Raji (cell line): ENCODE results near the gene NAA60.

ENCODE experiments used
- POLR2A ChIP-seq: IDR thresholded peaks from 2 replicates; pipeline ENCODE4 v1.6.1; 2011; ENCODE audit warnings: low read depth, low read length, control low read depth; ENCODE audit not compliant: insufficient read depth

The NAA60 gene

DNA sequence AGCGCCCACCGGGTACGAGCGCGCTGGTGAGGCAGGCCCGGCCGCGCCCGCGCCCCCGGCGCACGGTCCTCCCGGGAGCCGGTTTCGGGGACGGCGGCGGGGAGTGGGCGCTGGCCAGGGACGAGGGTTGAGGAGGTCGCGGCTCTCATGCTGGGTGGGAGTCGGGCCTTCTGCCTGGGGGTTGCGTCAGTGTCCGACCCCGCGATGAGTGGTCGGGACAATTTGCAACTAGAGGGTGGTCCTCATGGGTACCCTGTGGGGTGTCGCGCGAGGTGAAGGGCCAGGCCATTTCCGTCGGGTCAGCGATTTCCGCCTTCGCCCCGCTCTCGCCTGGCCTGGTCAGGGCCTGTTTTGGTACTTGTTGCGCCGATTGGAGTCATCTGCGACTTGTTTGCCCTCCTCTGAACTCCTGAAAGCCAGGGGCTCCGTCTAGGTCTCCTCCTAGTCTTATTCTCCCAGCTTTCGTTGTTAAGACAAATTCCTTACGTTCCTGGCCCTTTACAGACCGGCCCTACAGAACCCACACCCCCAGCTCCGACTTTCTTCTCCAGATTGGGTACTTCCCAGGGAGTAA, 14.9 kb downstream of the NAA60 start:
- TF ChIP-seq POLR2A = no peak

DNA sequence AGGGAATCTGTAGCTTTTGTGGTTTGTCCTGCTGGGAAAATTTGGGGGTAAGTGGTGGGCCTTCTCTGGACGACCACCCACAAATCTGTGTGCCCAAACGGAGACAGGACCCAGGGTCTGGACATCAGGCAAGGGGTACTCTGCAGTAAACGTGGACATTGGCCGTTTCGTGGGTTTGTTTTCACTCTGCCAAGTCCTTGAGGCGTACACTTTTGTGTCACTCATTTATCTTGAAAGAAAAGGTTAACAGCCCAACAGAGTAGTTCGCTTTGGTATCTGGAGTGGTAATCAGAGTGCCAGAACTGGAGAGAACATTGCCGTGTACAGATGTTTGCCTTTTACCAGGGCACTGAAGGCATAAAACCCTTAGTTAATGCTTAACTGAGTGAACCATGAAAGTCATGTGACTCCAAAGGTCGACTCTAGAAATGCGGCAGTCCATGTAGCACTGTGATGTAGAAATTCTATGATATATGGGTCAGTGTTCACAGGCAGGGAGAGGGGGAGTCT, 15.4 kb downstream of the NAA60 start:
- no peak for TF ChIP-seq POLR2A

DNA sequence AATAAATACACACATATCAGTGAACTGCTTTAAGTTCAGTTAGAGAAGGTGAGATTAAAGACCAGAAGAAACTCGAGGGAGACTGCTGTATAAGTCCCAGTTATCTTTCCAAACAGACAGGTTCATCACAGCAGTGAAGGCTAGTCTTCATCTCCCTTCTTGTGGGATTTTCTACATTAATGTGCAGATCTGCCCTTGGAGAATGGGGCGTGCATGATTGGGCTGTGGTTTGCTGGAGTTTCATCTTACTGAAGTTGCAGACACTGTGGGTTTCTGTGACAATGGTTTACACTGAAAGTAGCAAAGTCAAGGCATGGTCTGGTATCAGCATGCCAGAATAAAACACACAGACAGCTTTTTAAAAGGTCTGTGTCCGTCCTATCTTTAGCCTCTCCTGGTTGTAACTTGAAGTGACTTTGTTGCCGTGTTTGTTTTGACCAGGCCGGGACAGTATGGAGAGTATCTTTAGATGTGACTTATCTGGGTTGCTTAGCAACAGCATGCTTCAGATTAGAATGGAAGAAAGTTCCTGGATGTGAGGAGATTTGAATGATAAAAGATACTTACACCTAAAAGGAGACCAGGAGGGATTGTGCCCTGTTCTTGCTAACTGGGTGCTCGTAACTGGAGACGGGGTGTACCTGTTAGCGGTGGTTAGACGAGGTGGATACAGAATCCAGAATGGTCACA, 16.1 kb downstream of the NAA60 start:
- TF ChIP-seq POLR2A = no peak

DNA sequence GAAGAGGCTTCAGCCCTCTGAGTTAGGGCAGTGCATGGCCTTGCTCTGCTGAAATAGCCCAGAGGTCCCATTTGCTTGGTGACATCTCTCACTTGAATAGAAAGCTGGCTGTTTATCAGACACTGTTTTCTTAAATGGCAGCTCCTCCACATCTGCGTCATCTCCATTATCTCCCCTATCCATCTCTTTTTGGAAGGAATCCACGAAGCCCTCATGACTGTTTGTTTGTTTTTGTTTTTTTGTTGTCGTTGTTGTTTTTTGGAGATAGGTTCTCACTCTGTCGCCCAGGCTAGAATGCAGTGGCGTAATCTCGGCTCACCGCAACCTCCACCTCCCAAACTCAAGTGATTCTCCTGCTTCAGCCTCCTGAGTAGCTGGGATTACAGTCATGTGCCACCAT, 16.6 kb downstream of the NAA60 start:
- TF ChIP-seq POLR2A = no peak

DNA sequence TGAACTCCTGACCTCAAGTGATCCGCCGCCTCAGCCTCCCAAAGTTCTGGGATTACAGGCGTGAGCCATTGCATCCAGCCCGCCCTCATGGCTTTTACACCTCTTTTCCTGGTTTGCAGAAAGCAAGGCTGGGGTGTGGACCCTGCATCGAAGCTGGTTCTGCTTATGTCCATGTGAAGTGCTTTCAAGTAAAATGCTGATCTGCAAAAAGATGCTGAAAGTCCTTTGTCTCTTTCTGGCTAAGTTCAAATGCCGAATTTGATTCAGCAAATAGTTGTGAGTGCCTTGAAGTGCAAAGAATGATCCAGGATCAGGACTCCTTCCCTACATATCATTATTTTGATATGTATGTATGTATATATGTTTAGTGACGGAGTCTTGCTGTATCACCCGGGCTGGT, 17.1 kb downstream of the NAA60 start:
- no peak for TF ChIP-seq POLR2A

DNA sequence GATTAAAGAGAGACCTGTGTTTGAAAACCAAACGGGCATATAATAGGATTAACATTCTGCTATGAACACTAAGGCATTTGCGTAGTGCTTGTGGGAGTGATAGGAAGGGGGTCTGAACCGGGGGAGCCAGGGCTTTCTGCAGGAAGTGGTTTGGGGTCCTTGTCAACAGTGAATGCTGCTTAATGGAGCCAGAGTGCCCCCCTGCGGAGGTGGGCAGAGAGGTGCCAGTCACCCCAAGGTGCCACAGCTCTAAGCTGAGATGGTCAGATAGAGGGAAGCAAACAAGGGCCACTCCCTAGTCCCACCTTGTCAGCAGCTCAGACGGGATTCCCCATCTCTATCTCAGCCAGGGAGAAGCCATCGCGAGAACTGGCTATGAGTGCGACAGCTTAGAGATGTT, 17.7 kb downstream of the NAA60 start:
- TF ChIP-seq POLR2A = no peak

DNA sequence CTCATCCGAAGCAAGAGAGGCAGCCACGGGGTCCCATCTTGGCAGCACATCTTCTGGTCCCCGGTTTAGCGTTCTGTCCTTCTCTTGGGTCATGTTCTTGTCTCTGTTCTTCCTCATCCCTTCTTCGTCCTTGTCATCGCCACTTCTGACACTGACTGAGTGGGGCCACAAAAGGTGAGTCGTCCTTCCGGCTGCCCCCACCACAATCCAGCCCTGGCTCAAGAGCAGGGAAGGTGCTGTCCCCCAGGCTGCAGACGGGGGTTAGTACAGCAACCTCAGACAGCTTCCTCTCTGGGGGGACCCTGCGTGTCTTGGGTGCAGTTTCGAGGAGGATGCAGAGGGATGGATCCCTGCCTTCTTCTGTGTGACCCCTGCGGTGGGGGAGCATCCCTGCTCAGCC, 21.8 kb downstream of the NAA60 start:
- TF ChIP-seq POLR2A = no peak

DNA sequence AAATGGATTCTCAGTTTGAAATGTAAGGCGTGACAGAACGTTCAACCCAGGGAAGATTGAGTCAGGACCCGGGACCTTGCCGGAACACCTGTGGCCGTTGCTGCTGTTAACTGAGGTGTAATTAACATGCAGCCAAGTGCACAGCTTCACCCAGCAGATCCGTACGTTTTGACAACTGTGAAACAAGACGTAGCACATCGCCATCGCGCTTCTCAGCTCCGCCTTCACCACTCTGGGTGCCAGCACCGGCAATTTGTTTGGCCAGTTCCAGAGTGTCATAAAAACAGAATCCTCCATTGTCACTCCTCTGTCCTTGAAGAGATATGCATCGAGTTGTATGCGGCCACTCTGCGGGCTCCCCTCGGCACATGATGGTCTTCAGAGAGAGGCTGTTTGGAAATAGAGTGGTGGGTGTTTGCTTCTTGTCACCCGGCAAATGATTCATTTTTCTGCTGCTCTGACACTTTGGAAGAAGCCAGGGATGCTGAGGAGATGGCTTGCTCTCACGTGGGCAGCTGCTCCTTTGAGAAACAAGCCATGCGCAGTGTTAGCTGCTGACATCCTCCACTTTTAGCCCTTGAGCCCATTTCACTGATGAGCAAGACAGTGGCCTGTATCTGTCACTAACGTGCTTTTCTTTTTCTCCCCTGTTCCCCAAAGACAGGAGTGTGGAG, 22.6 kb downstream of the NAA60 start:
- no peak for TF ChIP-seq POLR2A

DNA sequence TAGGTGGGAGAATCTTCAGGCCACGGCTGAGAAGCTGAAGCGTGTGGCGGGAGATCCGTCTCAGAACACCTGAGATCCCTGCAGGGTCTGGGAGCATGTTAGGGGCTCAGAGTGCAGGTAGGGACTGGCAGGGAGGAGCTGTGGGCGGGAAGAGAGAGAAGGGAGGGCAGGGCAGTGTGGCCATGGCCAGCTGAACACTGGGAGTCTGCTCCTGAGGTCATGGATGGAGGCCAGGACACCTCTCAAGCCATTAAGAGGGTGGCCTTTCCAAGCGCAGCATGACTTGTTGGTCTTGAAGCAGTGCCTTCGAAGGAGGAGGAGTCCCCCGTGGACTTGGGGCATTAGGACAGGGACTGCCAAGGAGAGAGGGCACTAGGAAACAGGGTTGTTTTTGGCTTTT, 23.7 kb downstream of the NAA60 start:
- TF ChIP-seq POLR2A = no peak

DNA sequence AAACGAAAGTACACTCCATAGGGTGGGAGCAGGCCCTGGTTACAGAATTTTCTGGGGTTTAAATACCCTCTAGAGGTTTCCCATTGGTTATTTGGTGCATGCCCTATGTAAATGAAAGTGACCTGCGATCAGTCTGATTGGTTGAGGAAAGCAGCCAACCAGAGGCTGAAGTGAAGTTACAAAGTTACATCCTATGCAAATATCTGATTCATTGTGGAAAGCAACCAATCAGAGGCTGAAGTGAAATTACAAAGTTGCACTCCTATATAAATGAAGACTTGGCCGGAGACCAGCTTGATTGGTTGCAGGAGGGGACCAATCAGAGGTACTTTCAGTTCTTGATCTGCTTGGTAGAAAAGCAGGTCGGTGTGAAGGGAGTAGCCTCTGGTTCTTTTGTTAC, 24.4 kb downstream of the NAA60 start:
- no peak for TF ChIP-seq POLR2A

DNA sequence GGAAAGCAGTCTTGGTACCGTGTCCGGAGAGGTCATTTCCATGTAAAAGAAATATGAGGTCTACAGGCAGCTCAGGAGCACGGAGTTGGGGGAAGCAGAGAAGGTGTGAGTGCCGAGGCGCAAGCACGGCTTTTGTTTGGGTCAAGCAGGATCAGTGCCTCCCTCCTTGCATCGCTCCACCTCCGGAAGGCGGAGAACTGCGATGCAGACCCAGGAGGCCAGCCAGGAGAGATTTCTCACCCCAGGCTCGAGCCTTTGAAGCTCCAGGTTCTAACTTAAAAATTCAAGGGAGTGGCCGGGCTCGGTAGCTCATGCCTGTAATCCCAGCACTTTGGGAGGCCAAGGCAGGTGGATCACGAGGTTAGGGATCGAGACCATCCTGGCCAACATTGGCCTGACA, 25.0 kb downstream of the NAA60 start:
- TF ChIP-seq POLR2A = no peak

DNA sequence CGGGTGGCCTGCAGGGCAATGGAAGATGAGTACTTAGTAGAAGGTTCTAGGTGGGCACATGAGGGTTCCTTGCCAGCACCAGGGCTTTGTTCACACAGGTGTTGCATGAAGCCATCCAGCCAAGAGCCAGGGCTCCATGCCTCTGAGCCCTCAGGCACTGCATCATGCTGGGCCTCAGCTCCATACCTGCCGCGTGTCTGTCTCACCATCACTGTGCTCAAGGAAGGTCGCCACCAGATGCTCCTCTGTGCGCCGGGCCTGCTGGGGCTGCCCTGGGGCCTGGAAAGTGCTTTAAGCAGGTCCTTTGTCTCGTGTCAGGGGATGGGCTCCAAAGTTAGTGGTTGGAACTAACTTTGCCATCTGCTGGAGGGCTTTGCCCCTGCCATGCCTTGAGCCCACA, 26.3 kb downstream of the NAA60 start:
- no peak for TF ChIP-seq POLR2A

DNA sequence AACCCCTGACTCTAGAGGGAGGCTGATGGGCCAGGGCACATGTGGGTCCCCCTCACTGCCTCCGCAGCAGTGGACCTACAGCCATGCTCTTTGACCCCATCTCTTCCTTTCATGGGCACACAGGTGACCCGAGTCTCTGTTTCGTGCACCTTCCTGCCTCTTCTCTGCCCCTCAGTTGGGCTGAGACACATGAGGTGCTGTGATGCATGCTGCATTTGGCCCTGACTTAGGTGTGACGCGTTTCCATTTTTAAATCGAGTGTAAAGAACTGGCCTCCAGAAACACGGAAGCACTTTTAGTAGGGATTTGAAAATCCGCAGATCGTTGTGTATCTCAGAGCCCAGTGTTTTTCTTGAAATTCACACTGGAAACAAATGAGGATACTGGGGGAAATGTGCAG, 27.2 kb downstream of the NAA60 start:
- no peak for TF ChIP-seq POLR2A

DNA sequence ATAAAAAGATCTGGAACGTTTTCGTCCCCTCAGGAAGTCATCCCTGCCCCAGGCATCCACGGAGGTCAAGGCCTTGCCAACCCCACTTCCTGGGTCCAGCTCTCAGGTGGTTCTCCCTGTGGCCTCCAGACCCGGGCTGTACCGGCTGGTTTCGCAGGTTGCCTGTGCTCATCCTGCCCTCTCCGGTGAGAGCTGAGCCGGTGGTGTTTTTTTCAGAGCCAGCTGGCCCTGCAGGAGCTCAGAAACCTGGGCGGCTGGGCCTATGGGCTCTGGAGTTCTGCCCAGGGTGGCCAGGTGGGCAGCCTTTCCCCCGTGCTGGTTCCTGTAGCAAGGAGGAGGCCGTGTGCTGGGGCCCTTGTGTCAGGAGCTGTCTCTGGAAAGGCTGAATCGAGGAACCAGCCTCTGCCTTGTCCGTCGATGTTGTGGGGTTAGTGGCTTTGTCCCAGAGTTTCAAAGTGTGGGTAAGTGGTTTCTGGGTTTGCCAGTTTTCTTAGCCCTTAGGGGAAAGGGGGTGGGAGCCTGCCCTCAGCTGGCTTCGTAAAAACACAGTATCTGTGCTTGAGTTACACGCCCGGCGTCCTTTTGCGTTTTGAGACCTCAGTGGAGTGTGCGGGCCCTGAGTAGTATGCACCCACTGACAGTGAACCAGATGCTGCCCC, 28.2 kb downstream of the NAA60 start:
- TF ChIP-seq POLR2A = no peak

DNA sequence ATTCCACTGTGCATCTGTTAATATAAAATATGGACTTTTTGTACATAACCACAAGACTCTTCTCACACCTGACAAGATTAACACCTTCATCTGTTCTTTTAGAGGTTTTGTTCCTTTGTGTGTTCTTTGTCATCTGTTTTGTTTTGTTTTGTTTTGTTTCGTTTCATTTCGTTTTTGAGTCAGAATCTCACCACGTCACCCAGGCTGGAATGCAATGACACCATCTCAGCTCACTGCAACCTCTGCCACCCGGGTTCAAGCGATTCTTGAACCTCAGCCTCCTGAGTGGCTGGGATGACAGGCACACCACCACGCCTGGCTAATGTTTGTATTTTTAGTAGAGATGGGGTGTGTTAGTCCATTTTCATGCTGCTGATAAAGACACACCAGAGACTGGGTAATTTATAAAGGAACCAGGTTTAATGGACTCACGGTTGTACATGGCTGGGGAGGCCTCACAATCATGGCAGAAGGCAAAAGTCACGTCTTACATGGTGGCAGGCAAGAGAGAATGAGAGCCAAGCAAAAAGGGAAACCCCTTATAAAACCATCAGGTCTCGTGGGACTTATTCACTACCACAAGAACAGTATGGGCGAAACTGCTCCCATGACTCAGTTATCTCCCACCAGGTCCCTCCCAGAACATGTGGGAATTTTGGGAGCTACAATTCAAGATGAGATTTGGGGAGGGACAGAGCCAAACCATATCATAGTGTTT, 29.6 kb downstream of the NAA60 start:
- TF ChIP-seq POLR2A = no peak

DNA sequence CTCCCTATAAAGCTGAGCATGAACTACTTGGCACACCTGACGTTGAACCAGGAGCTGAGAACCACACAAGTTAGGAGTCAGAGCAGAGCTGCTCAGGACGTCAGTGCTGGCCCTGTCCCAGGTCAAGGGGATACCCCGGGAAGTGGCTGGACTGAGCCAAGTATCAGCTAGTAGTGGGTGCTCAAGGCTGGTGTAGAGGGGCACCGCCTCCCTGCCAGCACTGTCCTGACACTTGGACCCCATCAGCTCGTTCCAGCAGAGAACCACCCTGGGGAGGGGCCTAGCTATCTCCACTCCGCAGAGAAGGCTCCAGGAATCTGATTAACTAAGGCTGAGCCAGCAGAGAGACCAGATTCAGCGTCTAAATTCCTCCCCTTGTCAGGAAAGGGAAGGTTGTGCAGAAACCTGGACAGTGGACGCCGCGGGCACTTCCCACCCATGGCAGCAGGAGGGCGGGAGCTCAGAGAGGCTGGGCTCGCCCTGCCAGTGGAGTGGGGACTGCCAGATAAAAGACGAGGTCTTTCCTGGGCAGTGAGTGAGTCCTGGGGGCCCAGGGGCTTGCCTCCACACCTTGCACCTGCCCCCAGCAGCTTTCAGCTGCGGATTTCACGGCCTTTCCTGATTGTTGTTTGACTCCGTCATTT, 30.8 kb downstream of the NAA60 start:
- TF ChIP-seq POLR2A = no peak
